MCF 10A (cell line): ENCODE results near the gene PAK5. TPM values are rescaled to one million over a fixed set of nuclear protein-coding genes. Genes with fewer than 3 reads are reported as not detected.

ENCODE experiments used
- BruUV-seq: library from RNA; stranded (reverse); fragments of 400-500 nt; replicated peaks from 2 replicates; lab custom pipeline; 2021; lab: Mats Ljungman, UMichigan
- CTCF ChIA-PET: fragments of 300-600 bp; sonication (Branson Sonifier 250); formaldehyde crosslinking; extraction: SDS; loops from one replicate; lab custom pipeline; 2021; ENCODE audit warnings: antibody characterized with exemption, inconsistent platforms; lab: Yijun Ruan, JAX
- POLR2A ChIA-PET: fragments of 300-600, 350-650 bp; sonication (Branson Sonifier 250); formaldehyde crosslinking; extraction: SDS; loops from one replicate; lab custom pipeline; 2020; ENCODE audit warnings: antibody characterized with exemption, inconsistent platforms; lab: Yijun Ruan, JAX
- DNase-seq: peaks from one replicate; pipeline ENCODE4 v3.0.0-alpha.2; 2018; ENCODE audit not compliant: unreplicated experiment
- H3K27ac Mint-ChIP-seq: one replicate; pipeline ENCODE4 v1.8.0; 2022; ENCODE audit warnings: mild to moderate bottlenecking, low read depth, mixed read lengths; ENCODE audit not compliant: unreplicated experiment
- H3K27me3 Mint-ChIP-seq: one replicate; pipeline ENCODE4 v1.8.0; 2022; ENCODE audit warnings: mixed read lengths; ENCODE audit not compliant: insufficient read depth, unreplicated experiment
- H3K36me3 Mint-ChIP-seq: one replicate; pipeline ENCODE4 v1.8.0; 2022; ENCODE audit warnings: mild to moderate bottlenecking, moderate library complexity, mixed read lengths; ENCODE audit not compliant: insufficient read depth, unreplicated experiment
- H3K4me1 Mint-ChIP-seq: one replicate; pipeline ENCODE4 v1.8.0; 2022; ENCODE audit warnings: mixed read lengths; ENCODE audit not compliant: insufficient read depth, unreplicated experiment
- H3K4me3 Mint-ChIP-seq: one replicate; pipeline ENCODE4 v1.8.0; 2022; ENCODE audit warnings: mild to moderate bottlenecking, moderate library complexity, mixed read lengths; ENCODE audit not compliant: unreplicated experiment
- H3K9me3 Mint-ChIP-seq: one replicate; pipeline ENCODE4 v1.8.0; 2022; ENCODE audit warnings: mixed read lengths; ENCODE audit not compliant: unreplicated experiment
- CTCF ChIP-seq: fragments of 200-600 bp; IDR thresholded peaks from one replicate; pipeline ENCODE4 v1.8.0; 2022; ENCODE audit warnings: antibody characterized with exemption, mild to moderate bottlenecking; ENCODE audit not compliant: unreplicated experiment
- intact Hi-C: fragments of 100-400 bp; cut with micrococcal nuclease; formaldehyde crosslinking; loops from 2 replicates; pipeline ENCODE4 v1.14.1; 2022
- total RNA-seq: library from RNA; stranded (reverse); gene quantifications from 2 replicates; pipeline ENCODE4 v1.2.3, GENCODE V29; 2022

The PAK5 gene
- total RNA-seq, 1 experiment from 2014 or later, result not detected

- POLR2A ChIA-PET, result interaction anchor here (1.1 to 3.1 kb wide), 2 partner anchors 187 to 203 kb away, joined by 3 to 22 read pairs; no protein-coding TSS in a partner anchor
- Mint-ChIP-seq H3K4me1 (no peaks in the 10 kb centered on the region), H3K36me3 (no peaks in the 10 kb centered on the region), H3K27me3 (peaks cover 23% of the 10 kb centered on the region), H3K4me3 (no peak overlapping the region), H3K9me3 (no peaks in the 10 kb centered on the region), H3K27ac (no peak overlapping the region)
- no TSS peak for BruUV-seq
- DNase-seq, result no peak
- intact Hi-C loops, result loop anchor here (1.0 to 10.0 kb wide), 3 partner anchors 202 to 1934 kb away; partner anchors contain the start of gene JAG1
- CTCF ChIA-PET, result interaction anchor here (0.6 to 12.6 kb wide), 42 partner anchors 7 to 1054 kb away, joined by 3 to 748 read pairs (median 5); no protein-coding TSS in a partner anchor
- TF ChIP-seq CTCF, result no peak
Observed at GRCh38 chr20:9610665-9611064, 228.2 kb downstream of the PAK5 start.

GRCh38 chr20:9609887-9610502 lies 228.9 kb downstream of the PAK5 start:
- peak; percentile 49 for TF ChIP-seq CTCF
- ChIA-PET POLR2A (interaction anchor here (0.8 to 3.1 kb wide), 2 partner anchors 202 to 212 kb away, joined by 3 to 22 read pairs; no protein-coding TSS in a partner anchor), CTCF (interaction anchor here (0.5 to 12.6 kb wide), 75 partner anchors 9 to 1934 kb away, joined by 3 to 748 read pairs (median 3); no protein-coding TSS in a partner anchor)
- peak; percentile 82 for DNase-seq
- BruUV-seq, result no TSS peak
- H3K36me3 Mint-ChIP-seq, result no peaks in the 10 kb centered on the region
- no peaks in the 10 kb centered on the region for H3K9me3 Mint-ChIP-seq
- H3K27ac Mint-ChIP-seq, result no peak overlapping the region
- H3K4me1 Mint-ChIP-seq, result no peaks in the 10 kb centered on the region
- intact Hi-C loops, result loop anchor here (1.0 to 10.0 kb wide), 3 partner anchors 202 to 1935 kb away; partner anchors contain the start of gene JAG1
- H3K4me3 Mint-ChIP-seq, result no peak overlapping the region
- peaks cover 17% of the 10 kb centered on the region for H3K27me3 Mint-ChIP-seq

- Mint-ChIP-seq H3K27ac (no peak overlapping the region), H3K4me1 (no peaks in the 10 kb centered on the region), H3K9me3 (no peaks in the 10 kb centered on the region), H3K4me3 (no peak overlapping the region), H3K27me3 (peaks cover 5% of the 10 kb centered on the region), H3K36me3 (no peaks in the 10 kb centered on the region)
- TF ChIP-seq CTCF, result no peak
- DNase-seq, result no peak
- intact Hi-C loops, result no loop called here
- ChIA-PET POLR2A (interaction anchor here (0.8 to 3.1 kb wide), 2 partner anchors 190 to 201 kb away, joined by 3 to 22 read pairs; no protein-coding TSS in a partner anchor), CTCF (interaction anchor here (0.5 to 12.6 kb wide), 27 partner anchors 9 to 947 kb away, joined by 3 to 748 read pairs (median 3); no protein-coding TSS in a partner anchor)
- BruUV-seq, result no TSS peak
Observed at GRCh38 chr20:9608639-9609340, 230.1 kb downstream of the PAK5 start.

- Mint-ChIP-seq H3K9me3 (no peaks in the 10 kb centered on the region), H3K36me3 (no peaks in the 10 kb centered on the region), H3K4me3 (no peak overlapping the region), H3K27me3 (no peaks in the 10 kb centered on the region), H3K27ac (no peak overlapping the region), H3K4me1 (no peaks in the 10 kb centered on the region)
- intact Hi-C loops, result no loop called here
- no peak for TF ChIP-seq CTCF
- ChIA-PET POLR2A (no interaction called here), CTCF (interaction anchor here (0.6 to 9.9 kb wide), 9 partner anchors 10 to 310 kb away, joined by 3 to 194 read pairs (median 4); no protein-coding TSS in a partner anchor)
- BruUV-seq, result no TSS peak
- no peak for DNase-seq
Observed at GRCh38 chr20:9602847-9603183, 236.1 kb downstream of the PAK5 start.
